Measurements from ENCODE around the gene SLC38A9.

DNA sequence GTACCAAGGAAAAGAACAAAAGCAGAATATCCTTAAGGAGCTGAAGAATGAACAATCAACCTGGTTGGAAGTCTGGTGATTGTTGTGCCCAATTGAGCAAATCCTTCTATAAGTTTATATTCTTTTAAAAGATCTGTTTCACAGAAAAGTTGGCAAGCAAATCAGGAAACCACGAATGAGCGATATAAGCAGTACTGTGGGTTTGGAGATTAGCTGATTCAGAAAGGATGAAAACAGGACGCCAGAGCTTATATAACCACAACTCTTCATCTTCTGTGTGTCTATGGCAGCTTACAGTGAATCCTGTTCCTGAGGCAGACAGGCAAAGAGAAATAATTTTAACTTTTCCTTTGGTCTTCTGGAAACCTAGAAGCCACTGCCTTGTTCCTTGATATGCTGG is 61.7 kb downstream of the SLC38A9 start:
- TF ChIP-seq CTCF (IDR thresholded peaks at IDR 0.05; ENCODE audit: low read length): no peak
- TF ChIP-seq EZH2 (IDR thresholded peaks at IDR 0.05; ENCODE audit: borderline replicate concordance, low read length): no peak

Measured in OCI-LY1 (cell line).